ENCODE data around the gene CNTNAP2. TPM values are rescaled to one million over a fixed set of nuclear protein-coding genes. Genes with fewer than 3 reads are reported as not detected.

Gene CNTNAP2
- total RNA-seq, 2 donors from 2014 or later: 3.5 to 4.0 TPM

- ATAC-seq (no peak), DNase-seq (no peak)
- intact Hi-C loops (cut with DNase I, micrococcal nuclease): no loop called here
Measured at GRCh38 chr7:147640821-147641220, 1524.2 kb downstream of the CNTNAP2 start.

GRCh38 chr7:147646568-147646967 lies 1530.0 kb downstream of the CNTNAP2 start:
- ATAC-seq (peak; percentile 100), DNase-seq (peak; percentile 23 to 45)
- intact Hi-C loops (cut with DNase I, micrococcal nuclease): no loop called here

- no peak for ATAC-seq
- intact Hi-C loops (cut with DNase I, micrococcal nuclease): no loop called here
- DNase-seq: no peak
Measured at GRCh38 chr7:147650991-147651390, 1534.4 kb downstream of the CNTNAP2 start.

GRCh38 chr7:147651601-147652000 lies 1535.0 kb downstream of the CNTNAP2 start:
- ATAC-seq (no peak), DNase-seq (no peak)
- intact Hi-C loops (cut with DNase I, micrococcal nuclease): no loop called here

GRCh38 chr7:147653456-147653855 lies 1536.9 kb downstream of the CNTNAP2 start:
- no peak for DNase-seq
- ATAC-seq: no peak
- intact Hi-C loops (cut with DNase I, micrococcal nuclease): no loop called here

- intact Hi-C loops (cut with DNase I, micrococcal nuclease): no loop called here
- DNase-seq (no peak), ATAC-seq (no peak)
Measured at GRCh38 chr7:147658392-147658967, 1541.9 kb downstream of the CNTNAP2 start.

GRCh38 chr7:147659036-147659995 lies 1542.7 kb downstream of the CNTNAP2 start:
- no peak for ATAC-seq

GRCh38 chr7:147664541-147664940 lies 1547.9 kb downstream of the CNTNAP2 start:
- ATAC-seq: no peak
- no peak for DNase-seq
- intact Hi-C loops (cut with DNase I, micrococcal nuclease): no loop called here

More at GRCh38 chr7:147659036-147659995, 1542.7 kb downstream of the CNTNAP2 start:
- DNase-seq: no peak
- intact Hi-C loops (cut with DNase I, micrococcal nuclease): no loop called here

- ATAC-seq: no peak
- intact Hi-C loops (cut with DNase I, micrococcal nuclease): no loop called here
- DNase-seq: no peak
Measured at GRCh38 chr7:147670759-147671158, 1554.2 kb downstream of the CNTNAP2 start.

GRCh38 chr7:147674705-147675104 lies 1558.1 kb downstream of the CNTNAP2 start:
- DNase-seq (no peak), ATAC-seq (no peak)
- intact Hi-C loops (cut with DNase I, micrococcal nuclease): no loop called here

GRCh38 chr7:147678943-147679342 lies 1562.3 kb downstream of the CNTNAP2 start:
- no peak for ATAC-seq
- DNase-seq: no peak
- intact Hi-C loops (cut with DNase I, micrococcal nuclease): no loop called here

GRCh38 chr7:147681530-147681929 lies 1564.9 kb downstream of the CNTNAP2 start:
- intact Hi-C loops (cut with DNase I, micrococcal nuclease): no loop called here
- no peak for ATAC-seq
- DNase-seq: no peak

- DNase-seq (no peak), ATAC-seq (no peak)
- intact Hi-C loops (cut with DNase I, micrococcal nuclease): no loop called here
Measured at GRCh38 chr7:147700702-147701101, 1584.1 kb downstream of the CNTNAP2 start.

GRCh38 chr7:147707926-147708325 lies 1591.3 kb downstream of the CNTNAP2 start:
- no peak for DNase-seq
- ATAC-seq: no peak
- intact Hi-C loops (cut with DNase I, micrococcal nuclease): no loop called here

GRCh38 chr7:147708871-147709270 lies 1592.3 kb downstream of the CNTNAP2 start:
- ATAC-seq: no peak
- no peak for DNase-seq
- intact Hi-C loops (cut with DNase I, micrococcal nuclease): no loop called here

- intact Hi-C loops (cut with DNase I, micrococcal nuclease): no loop called here
- no peak for DNase-seq
- ATAC-seq: no peak
Measured at GRCh38 chr7:147711447-147711846, 1594.8 kb downstream of the CNTNAP2 start.

GRCh38 chr7:147721962-147722830 lies 1605.6 kb downstream of the CNTNAP2 start:
- no peak for DNase-seq
- ATAC-seq: no peak
- intact Hi-C loops (cut with DNase I, micrococcal nuclease): no loop called here

GRCh38 chr7:147723536-147723935 lies 1606.9 kb downstream of the CNTNAP2 start:
- no peak for DNase-seq
- intact Hi-C loops (cut with DNase I, micrococcal nuclease): no loop called here
- ATAC-seq: no peak

- ATAC-seq: no peak
- intact Hi-C loops (cut with DNase I, micrococcal nuclease): no loop called here
- no peak for DNase-seq
Measured at GRCh38 chr7:147731311-147731710, 1614.7 kb downstream of the CNTNAP2 start.

All from left colon (tissue), 2 donors.